A549 (cell line): ENCODE results near the gene ARHGEF1.
A peak's percentile ranks its signal among the peaks of the same experiment; 100 is the strongest.

Experiments used
- CEBPB ChIP-seq, 2 experiments: fragments of >200 bp in 1 of 2; sonication (Bioruptor Twin) in 1 of 2; formaldehyde crosslinking in 1 of 2; IDR thresholded peaks; 2 replicates each; pipeline ENCODE4 v1.6.1; 2012 to 2016
- CTCF ChIP-seq: fragments of >200 bp; sonication (Bioruptor Twin); formaldehyde crosslinking; IDR thresholded peaks from 3 replicates; pipeline ENCODE4 v1.5.1; 2016
- EP300 ChIP-seq, 2 experiments: fragments of >200 bp; sonication (Bioruptor Twin); formaldehyde crosslinking; IDR thresholded peaks; 2 replicates in 1 of 2; 3 replicates in 1 of 2; pipeline ENCODE4 v1.6.1; 2016 to 2017
- HDAC2 ChIP-seq: fragments of 200-600 bp; sonication (generic); IDR thresholded peaks from 2 replicates; pipeline ENCODE4 v1.6.1; 2016
- HOXB13 ChIP-seq: fragments of 250-450 bp; sonication (Bioruptor Pico); IDR thresholded peaks from 2 replicates; pipeline ENCODE4 v1.5.0; 2020; ENCODE audit warnings: low read depth, mild to moderate bottlenecking, moderate library complexity
- KDM1A ChIP-seq: fragments of 200-600 bp; sonication (generic); IDR thresholded peaks from 2 replicates; pipeline ENCODE4 v1.6.1; 2016; ENCODE audit warnings: low read depth, mild to moderate bottlenecking
- MAFK ChIP-seq: fragments of 450-650 bp; IDR thresholded peaks from 2 replicates; pipeline ENCODE4 v1.6.1; 2014; ENCODE audit not compliant: partially characterized antibody
- MAX ChIP-seq: IDR thresholded peaks from 2 replicates; pipeline ENCODE4 v1.6.1; 2012
- POLR2A ChIP-seq: IDR thresholded peaks from 2 replicates; pipeline ENCODE4 v1.6.1; 2012; ENCODE audit warnings: mild to moderate bottlenecking, low read length
- REST ChIP-seq: fragments of 200-600 bp; sonication (generic); IDR thresholded peaks from 2 replicates; pipeline ENCODE4 v1.6.1; 2016; ENCODE audit warnings: antibody characterized with exemption, mild to moderate bottlenecking, moderate library complexity
- SMC3 ChIP-seq: fragments of >200 bp; sonication (Bioruptor Twin); formaldehyde crosslinking; IDR thresholded peaks from 3 replicates; pipeline ENCODE4 v1.6.1; 2018; ENCODE audit warnings: inconsistent platforms
- TP53 ChIP-seq: fragments of 250-450 bp; sonication (Bioruptor Pico); IDR thresholded peaks from 2 replicates; pipeline ENCODE4 v1.5.0; 2021; ENCODE audit warnings: mild to moderate bottlenecking, moderate library complexity

- TF ChIP-seq TP53 (CRISPR knock-in tag) (no peak), HDAC2 (no peak), CTCF (no peak), EP300 (IDR thresholded peaks at IDR 0.05) (no peak), KDM1A (peak; percentile 75), POLR2A (no peak), MAFK (no peak), SMC3 (no peak), MAX (no peak; the same call in 1 of the 2 replicates), REST (no peak), HOXB13 (CRISPR knock-in tag) (no peak), CEBPB (IDR thresholded peaks at IDR 0.05) (no peak)
Observed at GRCh38 chr19:41924151-41925145, 41.5 kb downstream of the ARHGEF1 start.
